Tibial nerve (tissue), 4 donors: Measurements from ENCODE around the gene MYH7B. TPM values are rescaled to one million over a fixed set of nuclear protein-coding genes. Genes with fewer than 3 reads are reported as not detected.

Experiments used
- DNase-seq, 2 donors: peaks; one replicate each; pipeline ENCODE4 v3.0.0-alpha.2; 2019; ENCODE audit warnings: low spot score in 2 of 2
- H3K27ac ChIP-seq, 4 donors: fragments of 200-600 bp; sonication (generic) in 3 of 4; one replicate each; pipeline ENCODE4 v1.5.1; 2017 to 2019; ENCODE audit warnings: mild to moderate bottlenecking in 1 of 4
- H3K27me3 ChIP-seq, 2 donors: fragments of 200-600 bp; sonication (generic) in 1 of 2; one replicate each; pipeline versions ENCODE4 v1.5.1 to v1.6.0; 2017 to 2019
- H3K36me3 ChIP-seq, 3 donors: fragments of 200-600 bp; sonication (generic); one replicate each; pipeline ENCODE4 v1.5.1; 2018 to 2019
- H3K4me1 ChIP-seq, 4 donors: fragments of 200-600 bp; sonication (generic) in 3 of 4; one replicate each; pipeline ENCODE4 v1.5.1; 2017 to 2019
- H3K4me3 ChIP-seq, 4 donors: fragments of 200-600 bp; sonication (generic) in 3 of 4; one replicate each; pipeline ENCODE4 v1.5.1; 2017 to 2019; ENCODE audit warnings: mild to moderate bottlenecking in 1 of 4, moderate library complexity in 1 of 4
- H3K9me3 ChIP-seq, 4 donors: fragments of 200-600 bp; sonication (generic) in 3 of 4; one replicate each; pipeline ENCODE4 v1.5.1; 2017 to 2019
- EP300 ChIP-seq, 2 donors: sonication (generic); formaldehyde crosslinking; IDR thresholded peaks; one replicate each; pipeline ENCODE4 v1.6.1; 2017; ENCODE audit warnings: antibody characterized with exemption in 2 of 2, mild to moderate bottlenecking in 1 of 2
- POLR2A ChIP-seq, 2 donors: fragments of 450-650 bp; IDR thresholded peaks; one replicate each; pipeline ENCODE4 v1.6.1; 2017; ENCODE audit warnings: antibody characterized with exemption in 2 of 2, mild to moderate bottlenecking in 2 of 2, moderate library complexity in 2 of 2
- WGBS, 2 donors: methylation state at CpG; one replicate each; pipeline ENCODE4 v1.1.5; 2018; 5-methylcytosine and 5-hydroxymethylcytosine counted together
- total RNA-seq, 4 donors: library from RNA; depleted of rRNA; stranded (reverse); fragments of >200 nt; gene quantifications; one replicate each; pipeline ENCODE4 v1.1.0, GENCODE V29; 2016
- TF ChIP-seq, protein P1 (sequence below), 5 experiments: fragments of 200-600 bp in 3 of 5; fragments of 450-650 bp in 2 of 5; sonication (generic) in 3 of 5; IDR thresholded peaks; one replicate each; pipeline ENCODE4 v1.5.1; 2016 to 2019; ENCODE audit warnings: antibody characterized with exemption in 5 of 5, mild to moderate bottlenecking in 3 of 5, moderate library complexity in 2 of 5

MYH7B gene
- total RNA-seq, 4 donors from 2014 or later = 3.3 to 5.3 (median 4.0) TPM

DNA sequence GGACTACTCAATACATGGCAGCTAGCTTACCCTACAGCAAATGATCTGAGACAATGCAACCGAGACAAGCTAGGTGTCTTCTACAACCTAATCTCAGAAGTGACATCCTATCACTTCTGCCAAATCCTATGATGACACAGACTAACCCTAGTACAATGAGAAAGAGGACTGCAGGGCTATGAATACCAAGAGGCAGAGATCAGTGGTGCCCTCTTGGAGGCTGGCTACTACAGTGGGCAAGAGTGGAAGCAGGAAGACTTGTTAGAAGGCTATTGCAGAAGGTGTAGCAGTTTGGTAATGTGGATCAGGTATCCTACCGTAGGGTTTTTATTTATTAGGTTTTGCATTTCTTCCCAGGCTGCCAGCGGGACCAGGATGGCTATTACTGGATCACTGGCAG, 30.3 kb upstream of the MYH7B start:
- no peak for DNase-seq
- Histone ChIP-seq H3K4me3 (no peak overlapping the region), H3K36me3 (peaks cover 0 to 81% (median 5%) of the 10 kb centered on the region in 3 donors), H3K27me3 (no peaks in the 10 kb centered on the region), H3K9me3 (no peaks in the 10 kb centered on the region), H3K4me1 (peaks cover 0 to 19% (median 9%) of the 10 kb centered on the region in 4 donors), H3K27ac (no peak overlapping the region)
- WGBS, 2 donors = 94 to 98% methylated on average over 3 of the region's 3 CpGs
- TF ChIP-seq EP300 (IDR thresholded peaks at IDR 0.05) = no peak
- TF ChIP-seq, protein P1, sequence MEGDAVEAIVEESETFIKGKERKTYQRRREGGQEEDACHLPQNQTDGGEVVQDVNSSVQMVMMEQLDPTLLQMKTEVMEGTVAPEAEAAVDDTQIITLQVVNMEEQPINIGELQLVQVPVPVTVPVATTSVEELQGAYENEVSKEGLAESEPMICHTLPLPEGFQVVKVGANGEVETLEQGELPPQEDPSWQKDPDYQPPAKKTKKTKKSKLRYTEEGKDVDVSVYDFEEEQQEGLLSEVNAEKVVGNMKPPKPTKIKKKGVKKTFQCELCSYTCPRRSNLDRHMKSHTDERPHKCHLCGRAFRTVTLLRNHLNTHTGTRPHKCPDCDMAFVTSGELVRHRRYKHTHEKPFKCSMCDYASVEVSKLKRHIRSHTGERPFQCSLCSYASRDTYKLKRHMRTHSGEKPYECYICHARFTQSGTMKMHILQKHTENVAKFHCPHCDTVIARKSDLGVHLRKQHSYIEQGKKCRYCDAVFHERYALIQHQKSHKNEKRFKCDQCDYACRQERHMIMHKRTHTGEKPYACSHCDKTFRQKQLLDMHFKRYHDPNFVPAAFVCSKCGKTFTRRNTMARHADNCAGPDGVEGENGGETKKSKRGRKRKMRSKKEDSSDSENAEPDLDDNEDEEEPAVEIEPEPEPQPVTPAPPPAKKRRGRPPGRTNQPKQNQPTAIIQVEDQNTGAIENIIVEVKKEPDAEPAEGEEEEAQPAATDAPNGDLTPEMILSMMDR (IDR thresholded peaks at IDR 0.05) = no peak
- TF ChIP-seq POLR2A (IDR thresholded peaks at IDR 0.05) = no peak

DNA sequence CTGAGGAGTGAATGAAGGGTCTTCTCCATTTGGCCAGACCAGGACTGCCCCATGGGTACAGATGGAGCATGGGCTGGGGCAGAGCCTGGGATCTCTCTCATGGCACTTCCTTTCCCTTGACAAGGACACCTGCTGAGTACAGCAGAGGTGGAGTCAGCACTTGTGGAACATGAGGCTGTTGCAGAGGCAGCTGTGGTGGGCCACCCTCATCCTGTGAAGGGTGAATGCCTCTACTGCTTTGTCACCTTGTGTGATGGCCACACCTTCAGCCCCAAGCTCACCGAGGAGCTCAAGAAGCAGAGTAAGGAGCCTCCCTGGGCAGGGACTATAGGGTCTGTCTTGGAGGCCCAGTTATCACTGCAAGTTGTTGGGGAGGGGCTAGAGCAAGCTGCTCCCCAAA, 29.7 kb upstream of the MYH7B start:
- no peaks in the 10 kb centered on the region for H3K27me3 ChIP-seq
- TF ChIP-seq, protein P1 (IDR thresholded peaks at IDR 0.05) = no peak
- 75 to 83% methylated on average over 1 of the region's 1 CpG for WGBS, 2 donors
- peaks cover 0 to 83% (median 5%) of the 10 kb centered on the region in 3 donors for H3K36me3 ChIP-seq
- H3K9me3 ChIP-seq = no peaks in the 10 kb centered on the region
- DNase-seq = no peak
- H3K4me3 ChIP-seq = no peak overlapping the region
- no peak overlapping the region for H3K27ac ChIP-seq
- H3K4me1 ChIP-seq = peaks cover 0 to 19% (median 9%) of the 10 kb centered on the region in 4 donors

DNA sequence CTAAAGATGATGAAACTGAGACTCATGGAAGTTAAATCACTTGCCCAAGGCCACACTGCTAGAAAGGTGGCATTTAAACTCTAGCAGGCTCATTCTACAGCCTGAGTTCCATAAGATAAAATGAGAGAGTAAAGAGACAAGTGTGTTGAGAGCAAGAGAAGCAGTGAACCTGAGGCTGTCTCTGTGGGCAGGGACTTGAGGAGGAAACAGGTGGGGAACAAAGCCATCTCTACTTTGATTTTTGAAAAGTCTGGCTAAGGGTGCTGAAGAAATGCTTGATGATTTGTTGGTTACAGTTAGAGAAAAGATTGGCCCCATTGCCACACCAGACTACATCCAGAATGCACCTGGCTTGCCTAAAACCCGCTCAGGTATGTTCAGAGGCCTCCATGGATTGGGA, 29.1 kb upstream of the MYH7B start:
- H3K27me3 ChIP-seq = no peaks in the 10 kb centered on the region
- no peak overlapping the region for H3K4me3 ChIP-seq
- DNase-seq = no peak
- no peak overlapping the region for H3K27ac ChIP-seq
- TF ChIP-seq POLR2A (IDR thresholded peaks at IDR 0.05) = no peak
- no peak for TF ChIP-seq EP300 (IDR thresholded peaks at IDR 0.05)
- TF ChIP-seq, protein P1 (IDR thresholded peaks at IDR 0.05) = no peak
- H3K9me3 ChIP-seq = no peaks in the 10 kb centered on the region
- peaks cover 0 to 19% (median 9%) of the 10 kb centered on the region in 4 donors for H3K4me1 ChIP-seq
- peaks cover 0 to 84% (median 5%) of the 10 kb centered on the region in 3 donors for H3K36me3 ChIP-seq
- 85 to 94% methylated on average over 1 of the region's 1 CpG for WGBS, 2 donors

DNA sequence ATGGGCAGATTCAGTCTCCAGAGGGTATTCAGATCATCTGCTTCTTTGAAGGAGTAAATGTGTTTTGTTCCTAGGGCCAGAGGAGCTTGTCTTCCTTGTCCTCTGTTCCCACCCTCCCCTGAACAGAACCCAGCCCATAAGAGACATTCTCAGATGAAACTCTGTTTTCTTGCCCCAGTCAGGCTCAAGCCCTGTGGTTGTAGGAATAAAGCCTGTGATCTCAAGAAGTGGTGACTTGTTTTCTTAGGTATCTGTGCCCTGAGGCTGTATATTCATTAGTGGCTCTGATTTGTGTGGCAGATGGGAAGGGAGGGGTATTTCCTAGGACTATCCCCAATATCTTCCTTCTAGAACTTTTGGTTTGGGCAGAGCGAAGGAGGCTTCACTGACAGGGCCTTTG, 27.9 kb upstream of the MYH7B start:
- Histone ChIP-seq H3K27ac (peak overlapping the region in 1 of 4 donors; percentile 45), H3K27me3 (no peaks in the 10 kb centered on the region), H3K4me3 (no peak overlapping the region), H3K9me3 (no peaks in the 10 kb centered on the region), H3K36me3 (peaks cover 0 to 96% (median 5%) of the 10 kb centered on the region in 3 donors), H3K4me1 (peaks cover 0 to 9% (median 2%) of the 10 kb centered on the region in 4 donors)
- no peak for DNase-seq
- TF ChIP-seq EP300 (IDR thresholded peaks at IDR 0.05) (no peak), POLR2A (IDR thresholded peaks at IDR 0.05) (no peak)
- TF ChIP-seq, protein P1 (IDR thresholded peaks at IDR 0.05) = no peak
- 83 to 100% methylated on average over 1 of the region's 1 CpG for WGBS, 2 donors

DNA sequence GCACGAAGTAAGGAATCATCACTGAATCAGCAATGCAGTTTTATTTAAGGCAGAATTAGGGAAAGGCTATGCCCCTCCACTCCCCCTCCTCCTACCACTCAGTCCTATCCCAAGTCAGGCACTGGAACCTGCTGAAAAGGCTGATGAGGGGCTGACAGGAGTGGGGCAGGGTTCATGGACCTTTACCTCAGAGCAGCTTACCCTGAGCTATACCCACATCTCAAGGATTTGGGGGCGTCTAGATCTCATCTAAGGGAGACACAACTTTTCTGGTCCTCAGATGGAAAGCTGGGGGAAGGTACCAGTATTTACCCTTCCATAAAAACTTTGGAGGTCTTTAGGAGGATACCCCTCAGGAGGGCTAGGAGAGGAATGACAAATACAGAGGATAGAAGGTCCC, 27.3 kb upstream of the MYH7B start:
- no peak for DNase-seq
- TF ChIP-seq EP300 (IDR thresholded peaks at IDR 0.05) (no peak), POLR2A (IDR thresholded peaks at IDR 0.05) (no peak)
- TF ChIP-seq, protein P1 (IDR thresholded peaks at IDR 0.05) = no peak
- Histone ChIP-seq H3K36me3 (peaks cover 0 to 93% (median 5%) of the 10 kb centered on the region in 3 donors), H3K27me3 (no peaks in the 10 kb centered on the region), H3K27ac (no peak overlapping the region), H3K9me3 (no peaks in the 10 kb centered on the region), H3K4me3 (no peak overlapping the region), H3K4me1 (peaks cover 0 to 2% (median 0%) of the 10 kb centered on the region in 4 donors)
- 86 to 95% methylated on average over 1 to 2 of the region's 2 CpGs for WGBS, 2 donors
